Measurements from ENCODE around the gene C1QTNF3.

The C1QTNF3 gene

GRCh38 chr5:34047774-34048572, 5.0 kb upstream of the C1QTNF3 start:
- H3K9ac ChIP-seq (ENCODE audit: low read depth, low read length) = no peak overlapping the region
- H3K4me3 ChIP-seq (ENCODE audit: low read length) = no peak overlapping the region
- no peaks in the 10 kb centered on the region for H3K9me3 ChIP-seq (replicated peaks; ENCODE audit: low read length)
- no peaks in the 10 kb centered on the region for H3K36me3 ChIP-seq (ENCODE audit: insufficient read depth, low read length)
- H3K27me3 ChIP-seq (ENCODE audit: control insufficient read depth, insufficient read depth, low read length) = no peaks in the 10 kb centered on the region
- peaks cover 48% of the 10 kb centered on the region for H3K4me1 ChIP-seq (ENCODE audit: control insufficient read depth, insufficient read depth, low read length)
- H3K4me2 ChIP-seq (ENCODE audit: low read length) = no peak overlapping the region

- H3K4me1 ChIP-seq (ENCODE audit: control insufficient read depth, insufficient read depth, low read length) = peaks cover 40% of the 10 kb centered on the region
- no peaks in the 10 kb centered on the region for H3K27me3 ChIP-seq (ENCODE audit: control insufficient read depth, insufficient read depth, low read length)
- no peak overlapping the region for H3K9ac ChIP-seq (ENCODE audit: low read depth, low read length)
- H3K4me2 ChIP-seq (ENCODE audit: low read length) = no peak overlapping the region
- H3K9me3 ChIP-seq (replicated peaks; ENCODE audit: low read length) = no peaks in the 10 kb centered on the region
- H3K36me3 ChIP-seq (ENCODE audit: insufficient read depth, low read length) = no peaks in the 10 kb centered on the region
- no peak overlapping the region for H3K4me3 ChIP-seq (ENCODE audit: low read length)
Measured at GRCh38 chr5:34047143-34047542, 4.1 kb upstream of the C1QTNF3 start.

- H3K9me3 ChIP-seq (replicated peaks; ENCODE audit: low read length) = no peaks in the 10 kb centered on the region
- H3K4me3 ChIP-seq (ENCODE audit: low read length) = peak overlapping the region; percentile 25
- H3K4me1 ChIP-seq (ENCODE audit: control insufficient read depth, insufficient read depth, low read length) = peaks cover 34% of the 10 kb centered on the region
- H3K4me2 ChIP-seq (ENCODE audit: low read length) = peak overlapping the region; percentile 11
- no peaks in the 10 kb centered on the region for H3K36me3 ChIP-seq (ENCODE audit: insufficient read depth, low read length)
- H3K9ac ChIP-seq (ENCODE audit: low read depth, low read length) = no peak overlapping the region
- H3K27me3 ChIP-seq (ENCODE audit: control insufficient read depth, insufficient read depth, low read length) = no peaks in the 10 kb centered on the region
Measured at GRCh38 chr5:34045996-34046395, 3.0 kb upstream of the C1QTNF3 start.

GRCh38 chr5:34045023-34045422, 2.0 kb upstream of the C1QTNF3 start:
- Histone ChIP-seq H3K27me3 (ENCODE audit: control insufficient read depth, insufficient read depth, low read length) (no peaks in the 10 kb centered on the region), H3K4me2 (ENCODE audit: low read length) (no peak overlapping the region), H3K9me3 (replicated peaks; ENCODE audit: low read length) (no peaks in the 10 kb centered on the region), H3K4me3 (ENCODE audit: low read length) (no peak overlapping the region), H3K36me3 (ENCODE audit: insufficient read depth, low read length) (no peaks in the 10 kb centered on the region), H3K9ac (ENCODE audit: low read depth, low read length) (no peak overlapping the region), H3K4me1 (ENCODE audit: control insufficient read depth, insufficient read depth, low read length) (peaks cover 34% of the 10 kb centered on the region)

DNA sequence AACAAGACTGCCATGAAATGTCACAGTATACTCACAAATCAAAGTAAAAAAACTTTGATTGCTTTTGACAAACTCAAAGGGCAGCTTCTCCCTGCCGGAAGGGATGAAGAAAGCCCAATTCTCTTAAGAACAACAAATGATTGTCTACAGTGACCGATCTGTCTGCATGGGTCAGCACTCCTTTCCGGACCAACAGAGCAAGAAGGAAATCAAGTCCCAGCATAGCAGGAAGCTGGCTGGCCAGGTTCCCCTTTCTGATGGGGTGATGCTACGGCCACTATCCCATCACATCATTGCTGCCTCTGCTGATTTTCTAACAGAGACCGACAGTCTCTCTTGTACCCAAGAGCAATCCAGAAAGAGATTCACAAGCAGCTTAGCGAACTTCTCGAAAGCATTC, 692 bp downstream of the C1QTNF3 start:
- Histone ChIP-seq H3K4me2 (ENCODE audit: low read length) (no peak overlapping the region), H3K27me3 (ENCODE audit: control insufficient read depth, insufficient read depth, low read length) (no peaks in the 10 kb centered on the region), H3K4me1 (ENCODE audit: control insufficient read depth, insufficient read depth, low read length) (peaks cover 33% of the 10 kb centered on the region), H3K36me3 (ENCODE audit: insufficient read depth, low read length) (no peaks in the 10 kb centered on the region), H3K4me3 (ENCODE audit: low read length) (no peak overlapping the region), H3K9me3 (replicated peaks; ENCODE audit: low read length) (no peaks in the 10 kb centered on the region), H3K9ac (ENCODE audit: low read depth, low read length) (no peak overlapping the region)

DNA sequence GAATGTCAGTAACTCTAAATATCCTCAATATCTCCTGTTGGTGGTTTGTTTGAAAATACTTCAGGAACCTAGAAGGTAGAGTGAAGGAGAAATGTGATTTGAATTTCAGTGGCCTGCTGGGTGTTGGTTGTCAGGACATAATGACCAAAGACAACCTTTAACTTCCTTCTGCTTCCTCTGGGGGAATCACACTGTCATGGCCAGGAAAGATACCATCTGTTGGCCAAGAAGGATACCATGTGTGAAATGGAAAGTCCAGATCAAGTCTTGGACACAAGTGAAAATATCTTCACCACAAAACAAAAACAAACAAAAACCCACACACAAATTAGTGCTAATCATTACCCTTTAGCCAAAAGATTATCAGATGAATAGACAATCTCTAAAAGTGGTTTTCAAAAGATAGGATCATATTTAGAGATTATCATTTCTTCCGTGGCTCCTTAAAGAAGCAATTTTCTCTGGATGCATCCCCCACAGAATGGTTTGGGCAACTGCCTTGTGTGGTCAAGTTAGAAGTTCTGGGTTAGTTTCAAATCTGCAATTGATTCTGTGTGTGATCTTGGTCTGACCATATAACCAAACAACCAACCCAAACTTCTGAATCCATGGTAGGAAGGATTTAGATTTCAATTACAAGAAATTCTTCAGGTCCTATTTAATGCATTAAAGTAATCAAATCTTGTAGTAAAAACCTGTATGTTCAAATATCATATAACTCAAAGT, 1.6 kb downstream of the C1QTNF3 start:
- no peak overlapping the region for H3K4me2 ChIP-seq (ENCODE audit: low read length)
- H3K4me3 ChIP-seq (ENCODE audit: low read length) = no peak overlapping the region
- H3K4me1 ChIP-seq (ENCODE audit: control insufficient read depth, insufficient read depth, low read length) = peaks cover 26% of the 10 kb centered on the region
- H3K9me3 ChIP-seq (replicated peaks; ENCODE audit: low read length) = no peaks in the 10 kb centered on the region
- no peaks in the 10 kb centered on the region for H3K27me3 ChIP-seq (ENCODE audit: control insufficient read depth, insufficient read depth, low read length)
- H3K9ac ChIP-seq (ENCODE audit: low read depth, low read length) = no peak overlapping the region
- no peaks in the 10 kb centered on the region for H3K36me3 ChIP-seq (ENCODE audit: insufficient read depth, low read length)

- H3K27me3 ChIP-seq (ENCODE audit: control insufficient read depth, insufficient read depth, low read length) = no peaks in the 10 kb centered on the region
- H3K4me3 ChIP-seq (ENCODE audit: low read length) = no peak overlapping the region
- H3K36me3 ChIP-seq (ENCODE audit: insufficient read depth, low read length) = no peaks in the 10 kb centered on the region
- H3K9me3 ChIP-seq (replicated peaks; ENCODE audit: low read length) = no peaks in the 10 kb centered on the region
- no peak overlapping the region for H3K4me2 ChIP-seq (ENCODE audit: low read length)
- peaks cover 16% of the 10 kb centered on the region for H3K4me1 ChIP-seq (ENCODE audit: control insufficient read depth, insufficient read depth, low read length)
- no peak overlapping the region for H3K9ac ChIP-seq (ENCODE audit: low read depth, low read length)
Measured at GRCh38 chr5:34040472-34040871, 2.5 kb downstream of the C1QTNF3 start.

- H3K9me3 ChIP-seq (replicated peaks; ENCODE audit: low read length) = no peaks in the 10 kb centered on the region
- H3K36me3 ChIP-seq (ENCODE audit: insufficient read depth, low read length) = no peaks in the 10 kb centered on the region
- peaks cover 7% of the 10 kb centered on the region for H3K4me1 ChIP-seq (ENCODE audit: control insufficient read depth, insufficient read depth, low read length)
- H3K9ac ChIP-seq (ENCODE audit: low read depth, low read length) = no peak overlapping the region
- no peak overlapping the region for H3K4me3 ChIP-seq (ENCODE audit: low read length)
- H3K27me3 ChIP-seq (ENCODE audit: control insufficient read depth, insufficient read depth, low read length) = no peaks in the 10 kb centered on the region
- no peak overlapping the region for H3K4me2 ChIP-seq (ENCODE audit: low read length)
Measured at GRCh38 chr5:34039398-34040157, 3.4 kb downstream of the C1QTNF3 start.

DNA sequence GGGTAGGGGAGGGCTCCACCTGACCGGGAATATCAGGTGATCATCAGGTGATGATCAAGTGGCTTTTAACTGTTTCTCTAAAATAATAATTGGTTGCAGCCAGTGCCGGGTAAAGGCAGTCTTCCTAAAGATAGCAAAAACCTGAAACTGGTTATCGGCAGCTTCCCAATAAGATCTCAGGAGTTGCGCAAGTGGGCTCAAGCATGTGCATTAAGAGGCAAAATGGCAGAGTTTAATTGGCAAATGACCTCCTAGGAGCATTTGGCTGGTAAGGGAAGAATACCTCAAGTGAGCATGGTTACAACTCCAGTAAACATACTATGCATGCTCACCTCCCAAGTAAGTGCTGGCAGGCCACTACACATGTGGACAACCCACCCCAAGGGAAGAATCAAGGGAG, 4.2 kb downstream of the C1QTNF3 start:
- Histone ChIP-seq H3K9ac (ENCODE audit: low read depth, low read length) (no peak overlapping the region), H3K4me3 (ENCODE audit: low read length) (no peak overlapping the region), H3K4me1 (ENCODE audit: control insufficient read depth, insufficient read depth, low read length) (peaks cover 6% of the 10 kb centered on the region), H3K36me3 (ENCODE audit: insufficient read depth, low read length) (no peaks in the 10 kb centered on the region), H3K4me2 (ENCODE audit: low read length) (no peak overlapping the region), H3K27me3 (ENCODE audit: control insufficient read depth, insufficient read depth, low read length) (no peaks in the 10 kb centered on the region), H3K9me3 (replicated peaks; ENCODE audit: low read length) (no peaks in the 10 kb centered on the region)

- Histone ChIP-seq H3K9me3 (replicated peaks; ENCODE audit: low read length) (no peaks in the 10 kb centered on the region), H3K4me2 (ENCODE audit: low read length) (no peak overlapping the region), H3K9ac (ENCODE audit: low read depth, low read length) (no peak overlapping the region), H3K36me3 (ENCODE audit: insufficient read depth, low read length) (no peaks in the 10 kb centered on the region), H3K27me3 (ENCODE audit: control insufficient read depth, insufficient read depth, low read length) (no peaks in the 10 kb centered on the region), H3K4me3 (ENCODE audit: low read length) (no peak overlapping the region), H3K4me1 (ENCODE audit: control insufficient read depth, insufficient read depth, low read length) (peaks cover 6% of the 10 kb centered on the region)
Measured at GRCh38 chr5:34038390-34038789, 4.6 kb downstream of the C1QTNF3 start.

- no peaks in the 10 kb centered on the region for H3K9me3 ChIP-seq (replicated peaks; ENCODE audit: low read length)
- H3K9ac ChIP-seq (ENCODE audit: low read depth, low read length) = no peak overlapping the region
- no peaks in the 10 kb centered on the region for H3K27me3 ChIP-seq (ENCODE audit: control insufficient read depth, insufficient read depth, low read length)
- H3K4me3 ChIP-seq (ENCODE audit: low read length) = no peak overlapping the region
- H3K4me1 ChIP-seq (ENCODE audit: control insufficient read depth, insufficient read depth, low read length) = peaks cover 6% of the 10 kb centered on the region
- H3K36me3 ChIP-seq (ENCODE audit: insufficient read depth, low read length) = no peaks in the 10 kb centered on the region
- H3K4me2 ChIP-seq (ENCODE audit: low read length) = no peak overlapping the region
Measured at GRCh38 chr5:34037726-34038125, 5.3 kb downstream of the C1QTNF3 start.

All from skeletal muscle satellite cell (primary cell).